ENCODE measurements around the gene TTLL1. TPM values are rescaled to one million over a fixed set of nuclear protein-coding genes. Genes with fewer than 3 reads are reported as not detected.

TTLL1 gene
- total RNA-seq, 1 experiment from 2014 or later = 4.3 TPM

GRCh38 chr22:43006753-43007152, 82.4 kb downstream of the TTLL1 start:
- Histone ChIP-seq H4K20me1 (ENCODE audit: insufficient read depth) (peaks cover 14% of the 10 kb centered on the region; the same call in 1 of the 2 replicates), H3K27me3 (ENCODE audit: insufficient read depth, low read length) (no peaks in the 10 kb centered on the region), H3K9me2 (ENCODE audit: insufficient read depth) (no peaks in the 10 kb centered on the region), H3K4me1 (ENCODE audit: control insufficient read depth in 1 of 2, insufficient read depth in 2 of 2, low read length in 2 of 2) (peaks cover 52 to 72% of the 10 kb centered on the region in 2 experiments), H3K9me3 (ENCODE audit: control insufficient read depth in 1 of 2, insufficient read depth in 1 of 2, low read depth in 1 of 2, low read length in 2 of 2) (no peaks in the 10 kb centered on the region), H2AFZ (ENCODE audit: low read depth, low read length, poor library complexity, severe bottlenecking) (no peak overlapping the region), H3K27ac (ENCODE audit: low read depth, low read length) (no peak overlapping the region), H3K79me2 (ENCODE audit: insufficient read depth, low read length) (peaks cover 90% of the 10 kb centered on the region), H3K4me2 (ENCODE audit: low read length) (no peak overlapping the region), H3K4me3 (replicated peaks in 1 of 2; ENCODE audit: low read depth in 1 of 2, low read length in 2 of 2) (no peak overlapping the region), H3K9ac (ENCODE audit: low read length) (no peak overlapping the region), H3K36me3 (ENCODE audit: control insufficient read depth in 1 of 2, insufficient read depth in 2 of 2, low read length in 2 of 2) (no peaks in the 10 kb centered on the region)
- no peak for DNase-seq (ENCODE audit: low read depth, low spot score)
- TF ChIP-seq SIN3A (IDR thresholded peaks at IDR 0.05; ENCODE audit: low read depth) = no peak
- TF ChIP-seq CBX3 (IDR thresholded peaks at IDR 0.05; ENCODE audit: low read depth) = no peak
- no peak for TF ChIP-seq RAD21 (IDR thresholded peaks at IDR 0.05; ENCODE audit: low read depth)
- no peak for TF ChIP-seq FOSL1 (IDR thresholded peaks at IDR 0.05; ENCODE audit: low read depth)
- TF ChIP-seq SP1 (IDR thresholded peaks at IDR 0.05; ENCODE audit: low read depth) = no peak
- no peak for TF ChIP-seq CTCF (IDR thresholded peaks at IDR 0.05 in 2 of 3, conservative IDR thresholded peaks at IDR 0.05 in 1 of 3; ENCODE audit: borderline replicate concordance in 1 of 3, insufficient read depth in 1 of 3, low read depth in 2 of 3, low read length in 2 of 3)
- no peak for ATAC-seq
- ChIA-PET POLR2A (no interaction called here), CTCF (no interaction called here), RAD21 (ENCODE audit: low non-redundant PET in 1 of 2, low total read pairs in 2 of 2, uncharacterized antibody in 2 of 2, unreplicated experiment in 2 of 2) (no interaction called here)
- no TSS peak for BruUV-seq (replicated peaks)
- intact Hi-C loops (cut with micrococcal nuclease) = no loop called here

GRCh38 chr22:43006016-43006505, 83.1 kb downstream of the TTLL1 start:
- CTCF ChIA-PET = no interaction called here
- H3K36me3 ChIP-seq (ENCODE audit: control insufficient read depth in 1 of 2, insufficient read depth in 2 of 2, low read length in 2 of 2) = no peaks in the 10 kb centered on the region
- no peak overlapping the region for H3K9ac ChIP-seq (ENCODE audit: low read length)
- POLR2A ChIA-PET = interaction anchor here (0.6 kb wide), 1 partner anchor 8 kb away, joined by 5 read pairs; the partner anchor contains the start of gene PACSIN2
- H3K4me3 ChIP-seq (replicated peaks in 1 of 2; ENCODE audit: low read depth in 1 of 2, low read length in 2 of 2) = no peak overlapping the region
- H3K27me3 ChIP-seq (ENCODE audit: insufficient read depth, low read length) = no peaks in the 10 kb centered on the region
- H3K9me3 ChIP-seq (ENCODE audit: control insufficient read depth in 1 of 2, insufficient read depth in 1 of 2, low read depth in 1 of 2, low read length in 2 of 2) = no peaks in the 10 kb centered on the region
- H3K27ac ChIP-seq (ENCODE audit: low read depth, low read length) = no peak overlapping the region
- no peak for ATAC-seq
- no peaks in the 10 kb centered on the region for H3K9me2 ChIP-seq (ENCODE audit: insufficient read depth)
- intact Hi-C loops (cut with micrococcal nuclease) = no loop called here
- no TSS peak for BruUV-seq (replicated peaks)
- H4K20me1 ChIP-seq (ENCODE audit: insufficient read depth) = peaks cover 14% of the 10 kb centered on the region; the same call in 1 of the 2 replicates
- H3K79me2 ChIP-seq (ENCODE audit: insufficient read depth, low read length) = peaks cover 92% of the 10 kb centered on the region
- H3K4me1 ChIP-seq (ENCODE audit: control insufficient read depth in 1 of 2, insufficient read depth in 2 of 2, low read length in 2 of 2) = peaks cover 52 to 76% of the 10 kb centered on the region in 2 experiments
- DNase-seq (ENCODE audit: low read depth, low spot score) = no peak
- H2AFZ ChIP-seq (ENCODE audit: low read depth, low read length, poor library complexity, severe bottlenecking) = no peak overlapping the region
- H3K4me2 ChIP-seq (ENCODE audit: low read length) = no peak overlapping the region
- RAD21 ChIA-PET (ENCODE audit: low non-redundant PET in 1 of 2, low total read pairs in 2 of 2, uncharacterized antibody in 2 of 2, unreplicated experiment in 2 of 2) = no interaction called here
- TF ChIP-seq CEBPB (IDR thresholded peaks at IDR 0.05; ENCODE audit: low read depth) = no peak
- TF ChIP-seq CTCF (IDR thresholded peaks at IDR 0.05 in 2 of 3, conservative IDR thresholded peaks at IDR 0.05 in 1 of 3; ENCODE audit: borderline replicate concordance in 1 of 3, insufficient read depth in 1 of 3, low read depth in 2 of 3, low read length in 2 of 3) = no peak
- TF ChIP-seq POLR2A (IDR thresholded peaks at IDR 0.05; ENCODE audit: borderline replicate concordance, extremely low read depth, insufficient read depth, insufficient read length) = no peak
- no peak for TF ChIP-seq YY1 (IDR thresholded peaks at IDR 0.05; ENCODE audit: extremely low read depth, insufficient replicate concordance, low read depth, low read length)
- no peak for TF ChIP-seq POLR2AphosphoS5 (IDR thresholded peaks at IDR 0.05; ENCODE audit: low read depth, low read length)
- TF ChIP-seq SP1 (IDR thresholded peaks at IDR 0.05; ENCODE audit: low read depth) = no peak
- no peak for TF ChIP-seq EZH2phosphoT487 (IDR thresholded peaks at IDR 0.05; ENCODE audit: borderline replicate concordance)
- TF ChIP-seq EZH2 (IDR thresholded peaks at IDR 0.05) = no peak
- no peak for TF ChIP-seq FOSL1 (IDR thresholded peaks at IDR 0.05; ENCODE audit: low read depth)
- TF ChIP-seq CBX3 (IDR thresholded peaks at IDR 0.05; ENCODE audit: low read depth) = no peak
- TF ChIP-seq RAD21 (IDR thresholded peaks at IDR 0.05; ENCODE audit: low read depth) = no peak
